SH-SY5Y (cell line): Measurements from ENCODE around the gene LAYN.

Source experiments
- GATA2 ChIP-seq: IDR thresholded peaks from 2 replicates; pipeline ENCODE4 v1.6.1; 2011; ENCODE audit warnings: mild to moderate bottlenecking, low read depth, low read length
- GATA3 ChIP-seq: IDR thresholded peaks from 2 replicates; pipeline ENCODE4 v1.6.1; 2011; ENCODE audit warnings: low read depth, mild to moderate bottlenecking, low read length, moderate library complexity

DNA sequence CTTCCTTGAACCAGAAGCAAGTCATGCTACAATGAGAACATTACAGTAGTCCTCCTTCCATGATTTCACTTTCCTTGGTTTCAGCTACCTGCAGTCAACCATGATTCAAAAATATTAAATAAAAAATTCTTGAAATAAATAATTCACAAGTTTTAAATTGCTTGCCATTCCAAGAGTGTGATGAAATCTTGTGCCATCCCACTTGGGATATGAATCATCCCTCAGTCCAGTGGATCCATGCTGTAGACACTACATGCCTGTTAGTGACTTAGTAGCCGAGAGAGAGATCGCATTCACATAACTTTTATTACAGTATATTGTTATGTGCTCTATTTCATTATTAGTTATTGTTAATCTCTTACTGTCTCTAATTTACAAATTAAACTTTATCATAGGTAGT is 20.0 kb upstream of the LAYN start:
- TF ChIP-seq GATA3: no peak
- no peak for TF ChIP-seq GATA2
